ENCODE results near the gene ZNF236. TPM values are rescaled to one million over a fixed set of nuclear protein-coding genes. Genes with fewer than 3 reads are reported as not detected.

The ZNF236 gene
- total and polyA plus RNA-seq, 2 of the 8 experiments (the other 6 are each of a cell fraction or from before 2014, with no cell fraction given), result 6.7 to 14.5 TPM

DNA sequence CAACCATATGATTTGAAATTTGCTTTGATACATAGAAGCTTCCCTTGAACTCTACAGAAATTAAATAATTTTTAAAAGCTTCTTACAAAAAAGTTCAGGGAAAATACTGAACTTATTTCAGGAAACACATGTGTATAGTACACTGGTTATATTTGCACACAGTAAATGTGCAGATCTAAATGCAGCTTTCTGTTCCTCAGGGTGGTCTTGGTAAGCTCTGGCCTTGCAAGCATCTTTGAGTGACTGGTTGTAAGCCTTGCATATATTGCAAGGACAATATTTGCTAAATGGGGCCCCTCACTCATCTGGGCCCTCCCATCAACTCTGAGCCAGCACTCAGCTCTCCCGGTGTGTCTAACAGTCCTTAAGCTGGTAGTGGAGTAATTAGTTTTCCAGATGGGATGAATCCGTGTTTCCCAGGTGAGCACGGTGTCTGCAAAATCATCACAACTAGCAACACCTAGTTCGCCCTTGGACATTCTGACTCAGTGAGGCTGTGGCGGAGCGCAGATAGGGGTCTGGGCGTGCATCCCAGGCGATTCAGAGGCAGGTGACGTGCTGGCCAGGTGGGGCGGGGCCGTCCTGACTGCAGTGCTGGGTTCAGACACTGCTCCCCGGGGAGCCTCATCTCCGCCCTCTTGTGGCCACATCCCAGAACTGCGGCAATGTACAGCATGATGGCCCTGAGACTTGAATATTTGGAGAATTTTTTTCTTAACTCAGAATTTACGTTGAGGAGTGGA, 160.7 kb downstream of the ZNF236 start (continued):
- TF ChIP-seq, protein P1, sequence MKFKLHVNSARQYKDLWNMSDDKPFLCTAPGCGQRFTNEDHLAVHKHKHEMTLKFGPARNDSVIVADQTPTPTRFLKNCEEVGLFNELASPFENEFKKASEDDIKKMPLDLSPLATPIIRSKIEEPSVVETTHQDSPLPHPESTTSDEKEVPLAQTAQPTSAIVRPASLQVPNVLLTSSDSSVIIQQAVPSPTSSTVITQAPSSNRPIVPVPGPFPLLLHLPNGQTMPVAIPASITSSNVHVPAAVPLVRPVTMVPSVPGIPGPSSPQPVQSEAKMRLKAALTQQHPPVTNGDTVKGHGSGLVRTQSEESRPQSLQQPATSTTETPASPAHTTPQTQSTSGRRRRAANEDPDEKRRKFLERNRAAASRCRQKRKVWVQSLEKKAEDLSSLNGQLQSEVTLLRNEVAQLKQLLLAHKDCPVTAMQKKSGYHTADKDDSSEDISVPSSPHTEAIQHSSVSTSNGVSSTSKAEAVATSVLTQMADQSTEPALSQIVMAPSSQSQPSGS (IDR thresholded peaks at IDR 0.05; ENCODE audit: low read length), result peak; percentile 34; the same call in 1 of the 2 replicates
- TF ChIP-seq, protein P2, sequence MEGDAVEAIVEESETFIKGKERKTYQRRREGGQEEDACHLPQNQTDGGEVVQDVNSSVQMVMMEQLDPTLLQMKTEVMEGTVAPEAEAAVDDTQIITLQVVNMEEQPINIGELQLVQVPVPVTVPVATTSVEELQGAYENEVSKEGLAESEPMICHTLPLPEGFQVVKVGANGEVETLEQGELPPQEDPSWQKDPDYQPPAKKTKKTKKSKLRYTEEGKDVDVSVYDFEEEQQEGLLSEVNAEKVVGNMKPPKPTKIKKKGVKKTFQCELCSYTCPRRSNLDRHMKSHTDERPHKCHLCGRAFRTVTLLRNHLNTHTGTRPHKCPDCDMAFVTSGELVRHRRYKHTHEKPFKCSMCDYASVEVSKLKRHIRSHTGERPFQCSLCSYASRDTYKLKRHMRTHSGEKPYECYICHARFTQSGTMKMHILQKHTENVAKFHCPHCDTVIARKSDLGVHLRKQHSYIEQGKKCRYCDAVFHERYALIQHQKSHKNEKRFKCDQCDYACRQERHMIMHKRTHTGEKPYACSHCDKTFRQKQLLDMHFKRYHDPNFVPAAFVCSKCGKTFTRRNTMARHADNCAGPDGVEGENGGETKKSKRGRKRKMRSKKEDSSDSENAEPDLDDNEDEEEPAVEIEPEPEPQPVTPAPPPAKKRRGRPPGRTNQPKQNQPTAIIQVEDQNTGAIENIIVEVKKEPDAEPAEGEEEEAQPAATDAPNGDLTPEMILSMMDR (IDR thresholded peaks at IDR 0.05; ENCODE audit: control extremely low read depth in 1 of 3, insufficient read depth in 1 of 3, low read depth in 1 of 3, low read length in 3 of 3), result peak in 2 of 3 experiments; percentile 94 to 96; a peak in 3 of 4 replicates
- no peak for TF ChIP-seq CBX8 (IDR thresholded peaks at IDR 0.05; ENCODE audit: borderline replicate concordance, low read depth, low read length)
- TF ChIP-seq PHF8 (conservative IDR thresholded peaks at IDR 0.05; ENCODE audit: low read depth, low read length), result no peak
- no peak for TF ChIP-seq TEAD4 (IDR thresholded peaks at IDR 0.05; ENCODE audit: low read depth, low read length)
- TF ChIP-seq GTF2F1 (IDR thresholded peaks at IDR 0.05; ENCODE audit: borderline replicate concordance, low read depth, low read length), result no peak
- TF ChIP-seq RXRA (IDR thresholded peaks at IDR 0.05; ENCODE audit: insufficient read depth, low read depth, low read length), result no peak
- 0 out of 2 replicates have a peak, but pooled peaks have one; percentile 29 for TF ChIP-seq SP1 (IDR thresholded peaks at IDR 0.05; ENCODE audit: low read depth, low read length)
- peak; percentile 63; the same call in 1 of the 2 replicates for TF ChIP-seq YY1 (IDR thresholded peaks at IDR 0.05; ENCODE audit: low read depth, low read length)
- TF ChIP-seq SAP30 (IDR thresholded peaks at IDR 0.05; ENCODE audit: insufficient read depth, insufficient replicate concordance, low read length), result no peak
- peak; percentile 14; the same call in 1 of the 2 replicates for TF ChIP-seq JUND (IDR thresholded peaks at IDR 0.05; ENCODE audit: low read length)
- 0 out of 2 replicates have a peak, but pooled peaks have one; percentile 18 for TF ChIP-seq POLR2AphosphoS5 (IDR thresholded peaks at IDR 0.05; ENCODE audit: low read depth, low read length)
- no peak for TF ChIP-seq SIX5 (IDR thresholded peaks at IDR 0.05; ENCODE audit: low read depth, low read length)
- TF ChIP-seq CEBPB (IDR thresholded peaks at IDR 0.05; ENCODE audit: low read depth, low read length), result no peak
- TF ChIP-seq CBX5 (IDR thresholded peaks at IDR 0.05; ENCODE audit: low read depth, low read length), result no peak
- TF ChIP-seq, protein P3, sequence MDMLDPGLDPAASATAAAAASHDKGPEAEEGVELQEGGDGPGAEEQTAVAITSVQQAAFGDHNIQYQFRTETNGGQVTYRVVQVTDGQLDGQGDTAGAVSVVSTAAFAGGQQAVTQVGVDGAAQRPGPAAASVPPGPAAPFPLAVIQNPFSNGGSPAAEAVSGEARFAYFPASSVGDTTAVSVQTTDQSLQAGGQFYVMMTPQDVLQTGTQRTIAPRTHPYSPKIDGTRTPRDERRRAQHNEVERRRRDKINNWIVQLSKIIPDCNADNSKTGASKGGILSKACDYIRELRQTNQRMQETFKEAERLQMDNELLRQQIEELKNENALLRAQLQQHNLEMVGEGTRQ (IDR thresholded peaks at IDR 0.05; ENCODE audit: low read length), result no peak
- TF ChIP-seq CREB1 (IDR thresholded peaks at IDR 0.05), result peak; percentile 78
- TF ChIP-seq SUZ12 (IDR thresholded peaks at IDR 0.05; ENCODE audit: low read length), result no peak
- TF ChIP-seq TAF1 (IDR thresholded peaks at IDR 0.05; ENCODE audit: low read depth, low read length), result no peak
- TF ChIP-seq BACH1 (IDR thresholded peaks at IDR 0.05; ENCODE audit: low read length), result no peak

Data from H1 (cell line).